Measurements from ENCODE around the gene USPL1.

The USPL1 gene

DNA sequence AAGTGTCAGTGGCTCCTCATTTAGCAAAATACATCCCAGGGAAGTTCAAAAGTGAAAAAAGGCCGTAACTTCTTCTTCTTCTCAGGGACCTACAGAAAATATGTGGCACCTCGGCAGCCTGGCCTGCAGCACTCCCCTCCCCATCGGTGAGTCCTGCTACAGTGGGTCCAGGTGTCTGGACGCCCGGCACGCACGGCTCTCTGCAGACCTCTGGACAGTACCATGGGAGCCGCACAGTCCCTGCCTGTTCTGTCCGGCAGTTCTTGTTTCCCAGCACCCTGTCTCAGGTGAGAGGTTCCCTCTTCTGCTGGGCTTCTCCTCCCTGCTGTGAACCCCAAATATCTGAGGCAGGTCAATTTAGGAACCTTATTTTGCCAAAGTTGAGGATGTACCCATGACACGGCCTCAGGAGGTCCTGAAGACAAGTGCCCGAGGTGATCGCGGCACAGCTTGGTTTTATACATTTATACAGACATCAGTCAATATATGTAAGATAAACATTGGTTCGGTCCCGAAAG is 80.8 kb downstream of the USPL1 start:
- no peak for DNase-seq

DNA sequence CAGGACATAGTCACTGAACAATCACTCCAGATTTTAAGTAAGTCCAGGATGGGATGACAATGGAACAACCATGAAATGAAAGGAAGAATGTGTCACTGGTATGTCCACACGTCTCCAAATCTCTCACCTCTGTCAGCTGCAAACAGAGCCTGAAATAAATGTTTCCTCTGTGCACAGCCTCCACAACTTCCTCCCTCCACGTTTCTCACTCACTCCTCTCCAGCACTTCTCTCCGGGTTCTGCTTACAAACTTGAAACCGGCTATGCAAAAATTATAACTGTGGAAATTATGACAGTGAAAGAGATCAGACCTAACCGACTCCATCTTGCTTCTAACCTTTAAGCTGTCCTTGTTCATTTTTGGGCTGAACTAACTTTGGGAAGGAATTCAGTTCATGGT is 82.6 kb downstream of the USPL1 start:
- DNase-seq: no peak

DNA sequence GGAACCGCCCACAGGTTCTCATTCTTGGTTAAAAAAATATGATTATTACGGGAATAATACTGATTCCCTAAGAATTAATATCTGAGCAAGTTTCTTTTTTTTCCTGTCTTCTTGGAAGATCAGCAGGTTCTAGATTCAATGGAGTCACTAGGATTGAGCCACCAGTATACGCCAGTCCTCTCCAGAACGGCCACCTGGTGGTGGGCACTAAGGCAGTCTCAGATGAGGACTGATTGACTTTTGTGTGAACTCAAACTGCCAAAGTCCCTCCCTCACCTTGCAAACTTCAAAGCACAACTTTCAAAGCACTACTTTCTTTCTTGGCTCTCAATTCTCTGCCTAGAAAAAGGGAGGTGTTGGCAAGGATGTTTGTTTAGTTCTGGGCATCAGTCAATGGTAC is 84.3 kb downstream of the USPL1 start:
- no peak for DNase-seq

DNA sequence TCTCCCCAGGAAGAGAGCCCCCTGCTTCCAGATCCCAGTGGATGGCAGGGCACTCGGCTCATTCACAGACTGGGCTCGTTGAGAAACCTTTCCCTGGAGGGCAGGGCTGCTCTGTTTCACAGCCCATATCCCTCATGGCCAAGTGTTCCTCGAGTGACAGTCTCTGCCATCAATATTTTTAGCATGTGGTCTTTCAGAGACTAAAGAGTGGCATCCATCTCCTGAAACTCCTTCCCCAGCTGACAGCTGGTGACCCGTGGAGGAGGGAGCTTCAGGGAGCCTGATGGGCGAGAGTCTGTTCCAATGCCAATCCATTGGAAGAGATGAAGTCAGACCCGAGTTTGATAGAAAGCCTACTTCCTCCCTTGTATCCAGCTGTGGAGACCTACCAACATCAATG is 86.9 kb downstream of the USPL1 start:
- DNase-seq: no peak

DNA sequence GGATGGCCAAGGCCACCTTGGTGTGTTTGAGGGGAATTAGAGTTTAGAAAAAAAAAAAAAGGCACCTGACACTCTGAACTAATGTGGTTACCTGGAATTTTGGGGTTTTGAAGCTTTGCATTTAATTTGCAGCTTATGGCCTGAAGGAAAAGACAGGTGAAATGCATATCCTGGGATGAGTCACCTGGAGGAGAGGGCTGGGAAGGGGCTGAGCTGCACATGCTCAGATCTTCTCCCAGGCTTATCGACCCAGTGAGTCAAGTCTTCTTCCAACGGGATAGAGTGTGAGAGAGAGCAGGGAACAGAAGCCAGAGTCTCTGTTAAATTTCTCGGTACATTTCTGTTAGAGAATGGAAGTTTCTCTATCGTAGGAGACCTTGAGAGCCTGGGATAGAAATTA is 88.0 kb downstream of the USPL1 start:
- DNase-seq: no peak

DNA sequence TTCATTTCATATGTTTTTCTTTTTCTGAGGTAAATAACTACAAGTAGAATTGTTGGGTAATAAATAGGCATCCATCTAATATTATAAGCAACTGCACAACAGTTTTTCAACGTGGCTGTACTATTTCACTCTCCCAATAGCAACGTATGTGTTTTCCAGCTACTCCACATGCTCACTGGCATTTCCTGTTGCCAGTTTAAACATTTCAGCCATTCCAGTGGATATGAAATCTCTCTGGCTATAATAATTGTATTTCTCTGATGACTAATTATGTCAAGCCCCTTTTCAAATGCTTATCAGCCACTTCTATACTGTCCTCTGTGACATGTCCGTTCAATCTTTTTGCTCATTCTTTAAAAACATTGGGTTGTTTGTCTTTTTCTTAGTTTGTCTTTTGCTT is 90.8 kb downstream of the USPL1 start:
- no peak for DNase-seq
